GM19025 (cell line): ENCODE data around the gene OVAAL.
"Not testable (repeated sequence)": the region's sequence is repeated elsewhere in the genome, so short reads cannot be mapped to it uniquely, and the experiment has no call there.

Source experiments
- ATAC-seq: cut with Tn5 transposase; IDR thresholded peaks from one replicate; pipeline ENCODE4 v1.9.1; 2021; ENCODE audit warnings: mild to moderate bottlenecking, low read depth, moderate library complexity; ENCODE audit not compliant: unreplicated experiment

Gene OVAAL

GRCh38 chr1:180539136-180539535 lies 19.6 kb upstream of the OVAAL start:
- ATAC-seq: no peak

- ATAC-seq: no peak
Measured at GRCh38 chr1:180540697-180541594, 17.8 kb upstream of the OVAAL start.

- ATAC-seq: no peak
Measured at GRCh38 chr1:180542113-180542837, 16.5 kb upstream of the OVAAL start.

GRCh38 chr1:180542838-180543145 lies 16.0 kb upstream of the OVAAL start:
- ATAC-seq: no peak

- no peak for ATAC-seq
Measured at GRCh38 chr1:180544050-180544449, 14.7 kb upstream of the OVAAL start.

- ATAC-seq: no peak
Measured at GRCh38 chr1:180545991-180546390, 12.8 kb upstream of the OVAAL start.

- ATAC-seq: no peak
Measured at GRCh38 chr1:180548686-180549317, 10.0 kb upstream of the OVAAL start.

GRCh38 chr1:180549770-180550169 lies 9.0 kb upstream of the OVAAL start:
- not testable (repeated sequence) for ATAC-seq

- no peak for ATAC-seq
Measured at GRCh38 chr1:180550241-180550640, 8.5 kb upstream of the OVAAL start.

- ATAC-seq: no peak
Measured at GRCh38 chr1:180551997-180552396, 6.8 kb upstream of the OVAAL start.

GRCh38 chr1:180553046-180553445 lies 5.7 kb upstream of the OVAAL start:
- not testable (repeated sequence) for ATAC-seq

- no peak for ATAC-seq
Measured at GRCh38 chr1:180555411-180555810, 3.4 kb upstream of the OVAAL start.

- no peak for ATAC-seq
Measured at GRCh38 chr1:180560200-180560867, 1.6 kb downstream of the OVAAL start.

GRCh38 chr1:180560868-180561600 lies 2.3 kb downstream of the OVAAL start:
- ATAC-seq: no peak

- ATAC-seq: no peak
Measured at GRCh38 chr1:180562640-180563025, 3.9 kb downstream of the OVAAL start.

GRCh38 chr1:180563026-180563827 lies 4.5 kb downstream of the OVAAL start:
- ATAC-seq: no peak

GRCh38 chr1:180565121-180565871 lies 6.5 kb downstream of the OVAAL start:
- ATAC-seq: no peak

GRCh38 chr1:180566026-180566425 lies 7.3 kb downstream of the OVAAL start:
- no peak for ATAC-seq

- ATAC-seq: no peak
Measured at GRCh38 chr1:180566495-180566894, 7.7 kb downstream of the OVAAL start.
